Chondrocyte (in vitro differentiated cells): ENCODE data around the gene SCO2. TPM values are rescaled to one million over a fixed set of nuclear protein-coding genes. Genes with fewer than 3 reads are reported as not detected.
A peak's percentile ranks its signal among the peaks of the same experiment; 100 is the strongest.

Experiments
- DNase-seq: peaks from one replicate; pipeline ENCODE4 v3.0.0; 2021; ENCODE audit warnings: mixed read lengths, low spot score
- H3K27ac Mint-ChIP-seq: one replicate; pipeline ENCODE4 v1.8.0; 2021; ENCODE audit warnings: mild to moderate bottlenecking, moderate library complexity, mixed read lengths; ENCODE audit not compliant: unreplicated experiment
- H3K27me3 Mint-ChIP-seq: 2 replicates; pipeline ENCODE4 v1.8.0; 2021; ENCODE audit warnings: low read depth, mixed read lengths
- H3K36me3 Mint-ChIP-seq: 2 replicates; pipeline ENCODE4 v1.8.0; 2021; ENCODE audit warnings: low read depth, mixed read lengths
- H3K4me1 Mint-ChIP-seq: 2 replicates; pipeline ENCODE4 v1.8.0; 2021; ENCODE audit warnings: low read depth, mild to moderate bottlenecking, mixed read lengths
- H3K4me3 Mint-ChIP-seq: one replicate; pipeline ENCODE4 v1.8.0; 2021; ENCODE audit warnings: mild to moderate bottlenecking, moderate library complexity, mixed read lengths; ENCODE audit not compliant: unreplicated experiment
- H3K9me3 Mint-ChIP-seq: 2 replicates; pipeline ENCODE4 v1.8.0; 2021; ENCODE audit warnings: low read depth, mixed read lengths
- CTCF ChIP-seq: fragments of 200-600 bp; sonication (generic); IDR thresholded peaks from 2 replicates; pipeline ENCODE4 v1.5.0; 2021; ENCODE audit warnings: antibody characterized with exemption, mild to moderate bottlenecking, moderate library complexity
- total RNA-seq: library from RNA; stranded (reverse); gene quantifications from 3 replicates; pipeline ENCODE4 v1.2.1, GENCODE V29; 2021

The SCO2 gene
- total RNA-seq, 1 donor from 2014 or later: 5.4 TPM

- Mint-ChIP-seq H3K36me3 (peaks cover 2% of the 10 kb centered on the region), H3K27ac (peak overlapping the region; percentile 91), H3K27me3 (no peaks in the 10 kb centered on the region), H3K9me3 (no peaks in the 10 kb centered on the region), H3K4me3 (peak overlapping the region; percentile 6), H3K4me1 (peaks cover 15% of the 10 kb centered on the region)
- TF ChIP-seq CTCF: no peak
- peak; percentile 90 for DNase-seq
These were observed 21.2 kb upstream of the SCO2 start for GRCh38 chr22:50546326-50547262.

GRCh38 chr22:50545522-50546325, 20.3 kb upstream of the SCO2 start, which contains the start of gene KLHDC7B:
KLHDC7B (plus strand) TSS chr22:50545899; CDS start chr22:50546244, 345 bp downstream.
- peak; percentile 37 for TF ChIP-seq CTCF

GRCh38 chr22:50544746-50545253, 19.4 kb upstream of the SCO2 start:
- Mint-ChIP-seq H3K27me3 (no peaks in the 10 kb centered on the region), H3K4me1 (peaks cover 15% of the 10 kb centered on the region), H3K9me3 (no peaks in the 10 kb centered on the region), H3K36me3 (no peaks in the 10 kb centered on the region), H3K4me3 (no peak overlapping the region), H3K27ac (peak overlapping the region; percentile 91)
- DNase-seq: no peak
- no peak for TF ChIP-seq CTCF

More at GRCh38 chr22:50545522-50546325, 20.3 kb upstream of the SCO2 start, which contains the start of gene KLHDC7B:
- Mint-ChIP-seq H3K27me3 (no peaks in the 10 kb centered on the region), H3K36me3 (no peaks in the 10 kb centered on the region), H3K9me3 (no peaks in the 10 kb centered on the region), H3K4me1 (peaks cover 15% of the 10 kb centered on the region), H3K27ac (peak within 1 kb of the TSS; percentile 91), H3K4me3 (peak within 1 kb of the TSS; percentile 6)
- DNase-seq: peak; percentile 70

GRCh38 chr22:50544078-50544745, 18.8 kb upstream of the SCO2 start:
- Mint-ChIP-seq H3K36me3 (no peaks in the 10 kb centered on the region), H3K27ac (peak overlapping the region; percentile 77), H3K4me1 (peaks cover 15% of the 10 kb centered on the region), H3K9me3 (no peaks in the 10 kb centered on the region), H3K27me3 (no peaks in the 10 kb centered on the region), H3K4me3 (peak overlapping the region; percentile 57)
- no peak for DNase-seq
- peak; percentile 82 for TF ChIP-seq CTCF
